Calu3 (cell line): ENCODE measurements around the gene LIX1L. TPM values are rescaled to one million over a fixed set of nuclear protein-coding genes. Genes with fewer than 3 reads are reported as not detected.
A peak's percentile ranks its signal among the peaks of the same experiment; 100 is the strongest.

Experiments used
- BruUV-seq: library from RNA; stranded (reverse); fragments of 400-500 nt; replicated peaks from 2 replicates; lab custom pipeline; 2021; lab: Mats Ljungman, UMichigan
- CTCF ChIA-PET: fragments of 300-600 bp; sonication (Branson Sonifier 250); formaldehyde crosslinking; loops from one replicate; lab custom pipeline; 2022; ENCODE audit warnings: antibody characterized with exemption; lab: Charles Lee
- DNase-seq: peaks from one replicate; pipeline ENCODE4 v3.0.0; 2022
- H3K27ac Mint-ChIP-seq: one replicate; pipeline ENCODE4 v1.8.0; 2022; ENCODE audit warnings: mixed read lengths; ENCODE audit not compliant: unreplicated experiment
- H3K27me3 Mint-ChIP-seq: one replicate; pipeline ENCODE4 v1.8.0; 2022; ENCODE audit warnings: mixed read lengths; ENCODE audit not compliant: unreplicated experiment
- H3K36me3 Mint-ChIP-seq: one replicate; pipeline ENCODE4 v1.8.0; 2022; ENCODE audit warnings: mild to moderate bottlenecking, moderate library complexity, mixed read lengths; ENCODE audit not compliant: insufficient read depth, unreplicated experiment
- H3K4me1 Mint-ChIP-seq: one replicate; pipeline ENCODE4 v1.8.0; 2022; ENCODE audit warnings: mild to moderate bottlenecking, low read depth, mixed read lengths; ENCODE audit not compliant: unreplicated experiment
- H3K4me3 Mint-ChIP-seq: one replicate; pipeline ENCODE4 v1.8.0; 2022; ENCODE audit warnings: mild to moderate bottlenecking, low read depth, moderate library complexity, mixed read lengths; ENCODE audit not compliant: unreplicated experiment
- H3K9me3 Mint-ChIP-seq: one replicate; pipeline ENCODE4 v1.8.0; 2022; ENCODE audit warnings: low read depth, mixed read lengths; ENCODE audit not compliant: unreplicated experiment
- intact Hi-C: fragments of 100-400 bp; cut with micrococcal nuclease; formaldehyde crosslinking; loops from one replicate; pipeline ENCODE4 v1.10.0; 2022; ENCODE audit not compliant: unreplicated experiment
- total RNA-seq: library from RNA; stranded (reverse); gene quantifications from 2 replicates; pipeline ENCODE4 v1.2.3, GENCODE V29; 2022
- TF ChIP-seq, protein P1 (sequence below): fragments of 200-600 bp; IDR thresholded peaks from one replicate; pipeline ENCODE4 v1.8.0; 2022; ENCODE audit warnings: antibody characterized with exemption; ENCODE audit not compliant: unreplicated experiment

The LIX1L gene
- total RNA-seq, 1 experiment from 2014 or later: 7.2 TPM

DNA sequence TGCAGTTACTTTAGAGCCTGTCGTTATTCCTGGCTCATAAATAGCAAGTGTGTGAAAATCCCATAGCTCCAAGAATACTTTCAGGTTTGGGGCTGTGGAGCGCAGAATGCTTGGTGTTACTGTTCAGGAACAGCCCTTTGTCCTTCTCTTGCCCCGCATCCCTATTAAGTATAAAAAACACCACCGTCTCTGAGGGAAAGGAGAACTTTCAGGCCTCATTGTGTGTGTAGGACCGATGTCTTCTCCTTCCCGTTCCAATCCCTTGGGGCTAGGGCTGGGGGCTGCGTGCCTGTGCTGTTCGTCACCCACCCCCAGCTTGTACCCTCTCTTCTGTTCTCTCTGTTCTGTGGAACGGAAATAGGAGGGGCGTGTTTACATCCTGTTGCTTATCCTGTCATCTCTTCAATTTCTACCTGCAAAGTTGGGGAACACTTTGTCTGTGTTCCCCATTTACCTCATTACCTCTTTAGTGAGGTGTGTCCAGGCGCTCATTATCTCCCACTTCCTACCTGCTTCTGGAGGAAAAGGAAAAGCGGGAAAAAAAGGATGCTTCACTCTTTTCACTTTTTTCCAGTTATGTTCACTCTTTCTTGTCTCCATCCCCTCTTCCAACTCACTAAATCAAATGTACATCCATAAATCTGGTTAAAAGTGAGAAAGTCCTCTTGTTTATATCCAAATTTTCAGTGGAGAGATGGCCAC lies 39.4 kb upstream of the LIX1L start:
- BruUV-seq: no TSS peak
- Mint-ChIP-seq H3K27me3 (no peaks in the 10 kb centered on the region), H3K4me1 (peaks cover 47% of the 10 kb centered on the region), H3K27ac (peak overlapping the region; percentile 83), H3K9me3 (no peaks in the 10 kb centered on the region), H3K4me3 (peak overlapping the region; percentile 78), H3K36me3 (peaks cover 12% of the 10 kb centered on the region)
- CTCF ChIA-PET: interaction anchor here (1.4 to 1.5 kb wide), 2 partner anchors 18 to 105 kb away, joined by 3 to 4 read pairs; no protein-coding TSS in a partner anchor
- intact Hi-C loops: no loop called here
- no peak for DNase-seq
- TF ChIP-seq, protein P1, sequence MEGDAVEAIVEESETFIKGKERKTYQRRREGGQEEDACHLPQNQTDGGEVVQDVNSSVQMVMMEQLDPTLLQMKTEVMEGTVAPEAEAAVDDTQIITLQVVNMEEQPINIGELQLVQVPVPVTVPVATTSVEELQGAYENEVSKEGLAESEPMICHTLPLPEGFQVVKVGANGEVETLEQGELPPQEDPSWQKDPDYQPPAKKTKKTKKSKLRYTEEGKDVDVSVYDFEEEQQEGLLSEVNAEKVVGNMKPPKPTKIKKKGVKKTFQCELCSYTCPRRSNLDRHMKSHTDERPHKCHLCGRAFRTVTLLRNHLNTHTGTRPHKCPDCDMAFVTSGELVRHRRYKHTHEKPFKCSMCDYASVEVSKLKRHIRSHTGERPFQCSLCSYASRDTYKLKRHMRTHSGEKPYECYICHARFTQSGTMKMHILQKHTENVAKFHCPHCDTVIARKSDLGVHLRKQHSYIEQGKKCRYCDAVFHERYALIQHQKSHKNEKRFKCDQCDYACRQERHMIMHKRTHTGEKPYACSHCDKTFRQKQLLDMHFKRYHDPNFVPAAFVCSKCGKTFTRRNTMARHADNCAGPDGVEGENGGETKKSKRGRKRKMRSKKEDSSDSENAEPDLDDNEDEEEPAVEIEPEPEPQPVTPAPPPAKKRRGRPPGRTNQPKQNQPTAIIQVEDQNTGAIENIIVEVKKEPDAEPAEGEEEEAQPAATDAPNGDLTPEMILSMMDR: no peak

- CTCF ChIA-PET: interaction anchor here (1.4 to 1.5 kb wide), 2 partner anchors 17 to 105 kb away, joined by 3 to 4 read pairs; no protein-coding TSS in a partner anchor
- peak within 1 kb of the TSS; percentile 78 for H3K4me3 Mint-ChIP-seq
- H3K4me1 Mint-ChIP-seq: peaks cover 47% of the 10 kb centered on the region
- peak within 1 kb of the TSS; percentile 83 for H3K27ac Mint-ChIP-seq
- no peaks in the 10 kb centered on the region for H3K27me3 Mint-ChIP-seq
- DNase-seq: peak; percentile 94
- intact Hi-C loops: no loop called here
- H3K36me3 Mint-ChIP-seq: peaks cover 12% of the 10 kb centered on the region
- TF ChIP-seq, protein P1: no peak
- no peaks in the 10 kb centered on the region for H3K9me3 Mint-ChIP-seq
- no TSS peak for BruUV-seq
Measured at GRCh38 chr1:145996433-145997015, 38.7 kb upstream of the LIX1L start, which contains the start of gene TXNIP. TXNIP (minus strand) TSS chr1:145996579; CDS start chr1:145996266, 313 bp downstream.

DNA sequence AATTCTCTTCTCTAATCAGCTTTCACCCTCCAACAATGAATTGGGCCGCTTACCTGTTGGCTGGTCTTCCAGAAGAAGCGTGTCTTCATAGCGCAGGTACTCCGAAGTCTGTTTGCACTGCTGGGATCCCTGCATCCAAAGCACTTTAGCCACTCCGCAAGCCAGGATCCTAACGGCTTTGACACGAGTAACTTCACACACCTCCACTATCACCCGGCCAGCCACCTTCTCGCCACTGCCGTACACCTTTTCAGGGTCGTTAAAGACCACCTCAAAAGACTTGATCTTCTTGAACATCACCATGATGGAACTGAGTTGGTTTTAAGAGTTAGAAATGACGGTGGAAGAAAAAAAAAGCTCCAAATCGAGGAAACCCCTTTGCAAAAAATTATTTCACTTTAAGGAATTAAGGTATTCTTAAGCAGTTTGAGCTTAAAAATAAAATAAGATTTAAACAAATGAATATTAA lies 38.2 kb upstream of the LIX1L start:
- H3K27ac Mint-ChIP-seq: peak overlapping the region; percentile 83
- CTCF ChIA-PET: interaction anchor here (1.4 to 1.5 kb wide), 2 partner anchors 17 to 104 kb away, joined by 3 to 4 read pairs; no protein-coding TSS in a partner anchor
- no peaks in the 10 kb centered on the region for H3K27me3 Mint-ChIP-seq
- H3K4me3 Mint-ChIP-seq: peak overlapping the region; percentile 78
- intact Hi-C loops: no loop called here
- H3K36me3 Mint-ChIP-seq: peaks cover 12% of the 10 kb centered on the region
- BruUV-seq: TSS peak; percentile 64
- peaks cover 47% of the 10 kb centered on the region for H3K4me1 Mint-ChIP-seq
- no peaks in the 10 kb centered on the region for H3K9me3 Mint-ChIP-seq
- TF ChIP-seq, protein P1: no peak
- DNase-seq: no peak

GRCh38 chr1:145995148-145995881 lies 37.5 kb upstream of the LIX1L start:
- no peaks in the 10 kb centered on the region for H3K9me3 Mint-ChIP-seq
- no TSS peak for BruUV-seq
- intact Hi-C loops: no loop called here
- TF ChIP-seq, protein P1: no peak
- no peak for DNase-seq
- no peaks in the 10 kb centered on the region for H3K27me3 Mint-ChIP-seq
- H3K27ac Mint-ChIP-seq: no peak overlapping the region
- peaks cover 52% of the 10 kb centered on the region for H3K4me1 Mint-ChIP-seq
- peaks cover 12% of the 10 kb centered on the region for H3K36me3 Mint-ChIP-seq
- CTCF ChIA-PET: interaction anchor here (1.5 kb wide), 1 partner anchor 104 kb away, joined by 3 read pairs; no protein-coding TSS in a partner anchor
- H3K4me3 Mint-ChIP-seq: peak overlapping the region; percentile 78
